NT2/D1 (cell line): Measurements from ENCODE around the gene LSMEM2.

Source experiments
- SUZ12 ChIP-seq: IDR thresholded peaks from 2 replicates; pipeline ENCODE4 v1.6.1; 2011; ENCODE audit not compliant: insufficient read length, insufficient read depth; ENCODE audit errors: extremely low read depth
- YY1 ChIP-seq: IDR thresholded peaks from 2 replicates; pipeline ENCODE4 v1.6.1; 2011; ENCODE audit not compliant: insufficient read length, insufficient read depth

DNA sequence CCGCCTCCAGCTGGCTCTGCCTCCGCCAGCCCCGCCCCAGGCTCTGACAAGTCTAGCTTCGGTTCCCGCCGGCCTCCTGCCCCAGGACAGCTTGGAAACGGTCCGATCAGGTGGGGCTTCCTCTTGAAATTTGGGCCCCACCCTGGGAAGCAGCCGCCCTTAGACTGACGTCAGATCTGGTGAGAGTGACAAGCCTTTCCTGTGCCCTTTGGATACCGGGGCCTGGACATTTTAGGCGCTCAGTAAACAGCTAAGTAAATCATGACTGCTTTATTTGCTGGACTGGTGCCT lies 20.7 kb downstream of the LSMEM2 start:
- TF ChIP-seq SUZ12 = no peak
- no peak for TF ChIP-seq YY1
